ENCODE data around the gene ZNF574. TPM values are rescaled to one million over a fixed set of nuclear protein-coding genes. Genes with fewer than 3 reads are reported as not detected.
"Not testable (repeated sequence)": the region's sequence is repeated elsewhere in the genome, so short reads cannot be mapped to it uniquely, and the experiment has no call there.

Gene ZNF574
- total and polyA plus RNA-seq, 12 donors = 2.7 to 16.9 (median 11.4) TPM

DNA sequence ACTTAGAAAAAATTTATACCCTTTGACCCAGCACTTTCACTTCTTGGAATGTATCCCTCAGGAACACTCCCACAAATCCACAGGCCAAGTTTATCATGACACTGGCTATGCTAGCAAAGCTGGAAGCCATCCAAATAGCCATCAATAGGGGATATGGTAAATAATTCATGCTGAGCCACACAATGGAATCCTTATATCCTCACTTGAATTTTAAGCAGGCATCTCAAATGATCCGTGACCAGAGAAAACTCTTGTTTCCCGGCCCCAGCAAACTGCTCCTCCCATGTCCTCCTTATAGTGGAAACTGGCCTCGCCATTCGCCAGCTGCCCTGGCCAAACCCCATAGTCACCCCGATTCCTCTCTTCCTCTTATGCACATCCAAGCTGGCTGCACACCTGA, 43.5 kb upstream of the ZNF574 start:
- Histone ChIP-seq H3K9me3 (replicated peaks in 1 of 3) (no peaks in the 10 kb centered on the region), H3K27me3 (no peaks in the 10 kb centered on the region), H3K27ac (no peak overlapping the region), H3K36me3 (replicated peaks in 1 of 2) (no peaks in the 10 kb centered on the region), H3K4me1 (replicated peaks in 1 of 2) (no peaks in the 10 kb centered on the region), H3K4me3 (no peak overlapping the region)
- WGBS, 4 donors = 65 to 85% (median 69%) methylated on average over 5 of the region's 5 CpGs
- DNase-seq = no peak
- intact Hi-C loops (cut with DNase I) = no loop called here
- TF ChIP-seq, protein P1, sequence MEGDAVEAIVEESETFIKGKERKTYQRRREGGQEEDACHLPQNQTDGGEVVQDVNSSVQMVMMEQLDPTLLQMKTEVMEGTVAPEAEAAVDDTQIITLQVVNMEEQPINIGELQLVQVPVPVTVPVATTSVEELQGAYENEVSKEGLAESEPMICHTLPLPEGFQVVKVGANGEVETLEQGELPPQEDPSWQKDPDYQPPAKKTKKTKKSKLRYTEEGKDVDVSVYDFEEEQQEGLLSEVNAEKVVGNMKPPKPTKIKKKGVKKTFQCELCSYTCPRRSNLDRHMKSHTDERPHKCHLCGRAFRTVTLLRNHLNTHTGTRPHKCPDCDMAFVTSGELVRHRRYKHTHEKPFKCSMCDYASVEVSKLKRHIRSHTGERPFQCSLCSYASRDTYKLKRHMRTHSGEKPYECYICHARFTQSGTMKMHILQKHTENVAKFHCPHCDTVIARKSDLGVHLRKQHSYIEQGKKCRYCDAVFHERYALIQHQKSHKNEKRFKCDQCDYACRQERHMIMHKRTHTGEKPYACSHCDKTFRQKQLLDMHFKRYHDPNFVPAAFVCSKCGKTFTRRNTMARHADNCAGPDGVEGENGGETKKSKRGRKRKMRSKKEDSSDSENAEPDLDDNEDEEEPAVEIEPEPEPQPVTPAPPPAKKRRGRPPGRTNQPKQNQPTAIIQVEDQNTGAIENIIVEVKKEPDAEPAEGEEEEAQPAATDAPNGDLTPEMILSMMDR (IDR thresholded peaks at IDR 0.05) = no peak
- no peak for TF ChIP-seq POLR2A (IDR thresholded peaks at IDR 0.05)

DNA sequence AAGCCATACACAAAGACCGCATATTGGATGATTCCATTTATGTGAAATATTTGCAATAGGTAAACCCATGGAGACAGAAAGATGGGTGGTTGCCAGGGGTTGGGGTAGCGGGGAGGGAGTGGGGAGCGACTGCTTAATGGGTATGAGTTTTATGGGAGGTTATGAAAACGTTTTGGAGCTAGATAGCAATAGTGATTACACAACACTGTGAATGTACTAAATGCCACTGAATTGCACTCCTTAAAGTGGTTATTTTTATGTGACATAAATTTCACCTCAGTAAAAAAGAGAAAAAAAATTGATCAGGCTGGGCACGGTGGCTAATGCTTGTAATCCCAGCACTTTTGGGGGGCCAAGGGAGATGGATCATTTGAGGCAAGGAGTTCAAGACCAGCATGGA, 42.6 kb upstream of the ZNF574 start:
- Histone ChIP-seq H3K9me3 (replicated peaks in 1 of 3) (no peaks in the 10 kb centered on the region), H3K27me3 (no peaks in the 10 kb centered on the region), H3K4me1 (replicated peaks in 1 of 2) (no peaks in the 10 kb centered on the region), H3K36me3 (replicated peaks in 1 of 2) (no peaks in the 10 kb centered on the region), H3K4me3 (no peak overlapping the region), H3K27ac (no peak overlapping the region)
- 63 to 72% (median 66%) methylated on average over 5 of the region's 5 CpGs for WGBS, 4 donors
- no peak for TF ChIP-seq POLR2A (IDR thresholded peaks at IDR 0.05)
- TF ChIP-seq, protein P1 (IDR thresholded peaks at IDR 0.05) = no peak
- intact Hi-C loops (cut with DNase I) = no loop called here
- no peak for DNase-seq

DNA sequence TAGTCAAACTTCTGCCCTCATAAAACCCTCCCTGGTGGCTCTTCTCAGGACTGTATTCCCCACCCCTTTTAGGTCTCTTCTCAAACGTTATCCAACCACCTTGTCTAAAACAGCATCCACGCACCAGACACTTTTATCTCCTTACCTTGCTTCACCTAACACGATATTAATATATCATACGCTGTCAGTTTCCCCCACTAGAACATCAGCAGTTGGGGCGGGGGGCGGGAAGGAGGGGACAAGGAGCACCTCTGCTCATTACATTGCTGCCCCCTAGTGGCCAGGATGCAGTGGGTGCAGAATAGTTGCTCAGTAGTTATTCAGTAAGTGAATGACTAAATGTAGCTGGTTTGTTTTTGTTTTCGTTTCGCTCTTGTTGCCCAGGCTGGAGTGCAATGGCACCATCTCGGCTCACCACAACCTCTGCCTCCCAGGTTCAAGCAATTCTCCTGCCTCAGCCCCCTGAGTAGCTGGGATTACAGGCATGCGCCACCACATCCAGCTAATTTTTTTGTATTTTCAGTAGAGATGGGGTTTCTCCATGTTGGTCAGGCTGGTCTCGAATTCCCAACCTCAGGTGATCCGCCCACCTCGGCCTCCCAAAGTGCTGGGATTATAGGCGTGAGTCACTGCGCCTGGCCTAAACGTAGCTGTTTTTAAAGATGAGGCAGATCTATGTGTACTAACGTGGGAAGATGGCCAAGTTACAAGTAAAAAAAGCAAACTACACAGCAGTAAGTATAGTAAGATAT, 41.1 kb upstream of the ZNF574 start:
- H3K27me3 ChIP-seq; H3K27ac ChIP-seq; intact Hi-C loops (cut with DNase I); H3K4me1 ChIP-seq (replicated peaks in 1 of 2); H3K36me3 ChIP-seq (replicated peaks in 1 of 2); H3K9me3 ChIP-seq (replicated peaks in 1 of 3): not testable (repeated sequence)
- WGBS, 4 donors = 29 to 41% (median 35%) methylated on average over 17 of the region's 17 CpGs
- peak; percentile 27 to 76 (median 49) for DNase-seq
- TF ChIP-seq, protein P1 (IDR thresholded peaks at IDR 0.05) = peak; percentile 49 to 84 (median 63)
- H3K4me3 ChIP-seq = peak overlapping the region in 1 of 4 donors; percentile 43

DNA sequence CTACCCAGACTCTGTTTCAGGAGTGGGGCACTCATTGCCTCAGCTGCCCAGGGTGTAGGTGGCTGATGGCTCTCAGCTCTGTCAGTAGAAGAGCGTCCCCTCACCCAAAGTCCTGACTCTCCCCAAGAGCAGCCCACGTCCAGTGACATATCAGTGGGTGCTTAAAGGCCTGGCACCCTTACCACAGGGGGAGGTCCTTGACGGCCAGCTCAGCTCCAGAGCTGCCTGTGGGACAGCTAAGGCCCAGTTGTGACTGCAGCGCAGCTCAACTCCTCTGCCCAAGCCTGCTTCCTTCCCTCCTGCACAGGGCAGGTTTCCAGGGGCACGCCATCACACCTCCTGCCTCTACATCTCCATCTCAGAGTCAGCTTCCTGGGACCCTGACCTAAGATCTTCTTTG, 38.3 kb upstream of the ZNF574 start:
- WGBS, 4 donors = 66 to 82% (median 76%) methylated on average over 4 to 5 of the region's 5 CpGs
- Histone ChIP-seq H3K4me1 (replicated peaks in 1 of 2) (no peaks in the 10 kb centered on the region), H3K27ac (no peak overlapping the region), H3K4me3 (no peak overlapping the region), H3K27me3 (no peaks in the 10 kb centered on the region), H3K36me3 (replicated peaks in 1 of 2) (no peaks in the 10 kb centered on the region), H3K9me3 (replicated peaks in 1 of 3) (no peaks in the 10 kb centered on the region)
- DNase-seq = no peak
- TF ChIP-seq POLR2A (IDR thresholded peaks at IDR 0.05) = no peak
- intact Hi-C loops (cut with DNase I) = no loop called here

DNA sequence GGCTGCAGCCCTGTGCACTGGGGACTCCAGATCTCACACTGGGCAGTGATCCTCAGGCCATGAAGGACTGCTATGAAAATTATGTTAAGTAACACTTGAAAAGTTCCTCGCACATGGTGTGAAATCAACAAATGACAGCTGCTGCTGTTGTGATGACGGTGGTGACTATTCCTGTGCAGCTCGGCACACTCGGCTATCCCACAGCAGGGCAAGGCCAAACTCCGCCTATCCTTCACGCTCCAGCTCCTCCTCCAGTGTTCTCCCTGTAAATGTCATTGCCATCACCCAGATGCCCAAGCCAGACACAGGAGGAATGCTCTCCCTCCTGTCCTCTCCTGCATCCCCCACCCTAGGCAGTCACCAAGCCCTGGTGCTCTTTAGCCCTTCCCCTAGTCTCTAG, 37.3 kb upstream of the ZNF574 start:
- H3K36me3 ChIP-seq (replicated peaks in 1 of 2) = no peaks in the 10 kb centered on the region
- H3K9me3 ChIP-seq (replicated peaks in 1 of 3) = no peaks in the 10 kb centered on the region
- TF ChIP-seq, protein P1 (IDR thresholded peaks at IDR 0.05) = no peak
- no peak for TF ChIP-seq POLR2A (IDR thresholded peaks at IDR 0.05)
- no peaks in the 10 kb centered on the region for H3K27me3 ChIP-seq
- intact Hi-C loops (cut with DNase I) = no loop called here
- no peaks in the 10 kb centered on the region for H3K4me1 ChIP-seq (replicated peaks in 1 of 2)
- WGBS, 4 donors = 37 to 45% (median 39%) methylated on average over 4 to 6 of the region's 6 CpGs
- H3K27ac ChIP-seq = no peak overlapping the region
- H3K4me3 ChIP-seq = no peak overlapping the region
- DNase-seq = peak; percentile 8 to 72 (median 36)

Measured in adrenal gland (tissue), 12 donors.